HG03196 (cell line): ENCODE results near the gene KIAA1586.
A peak's percentile ranks its signal among the peaks of the same experiment; 100 is the strongest.
"Not testable (repeated sequence)": the region's sequence is repeated elsewhere in the genome, so short reads cannot be mapped to it uniquely, and the experiment has no call there.

ENCODE experiments used
- ATAC-seq: cut with Tn5 transposase; IDR thresholded peaks from one replicate; pipeline ENCODE4 v1.9.1; 2021; ENCODE audit not compliant: unreplicated experiment

KIAA1586 gene

GRCh38 chr6:57044568-57044967 is 1.9 kb upstream of the KIAA1586 start:
- no peak for ATAC-seq

DNA sequence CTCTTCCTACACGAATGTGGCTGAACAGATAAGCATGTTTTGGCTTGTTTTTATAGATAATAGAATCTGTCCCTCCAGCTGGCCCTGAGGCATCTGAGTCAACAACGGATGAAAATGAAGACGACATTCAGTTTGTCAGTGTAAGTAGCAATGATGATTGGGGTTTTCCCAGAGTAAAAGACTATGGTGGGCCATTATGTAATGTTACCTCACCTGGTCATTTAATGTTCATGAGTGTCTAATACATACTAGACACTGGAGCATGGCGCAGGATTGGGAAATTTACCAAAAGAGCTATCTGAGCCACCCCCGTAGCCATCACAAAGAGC is 728 bp downstream of the KIAA1586 start:
- peak; percentile 29 for ATAC-seq

DNA sequence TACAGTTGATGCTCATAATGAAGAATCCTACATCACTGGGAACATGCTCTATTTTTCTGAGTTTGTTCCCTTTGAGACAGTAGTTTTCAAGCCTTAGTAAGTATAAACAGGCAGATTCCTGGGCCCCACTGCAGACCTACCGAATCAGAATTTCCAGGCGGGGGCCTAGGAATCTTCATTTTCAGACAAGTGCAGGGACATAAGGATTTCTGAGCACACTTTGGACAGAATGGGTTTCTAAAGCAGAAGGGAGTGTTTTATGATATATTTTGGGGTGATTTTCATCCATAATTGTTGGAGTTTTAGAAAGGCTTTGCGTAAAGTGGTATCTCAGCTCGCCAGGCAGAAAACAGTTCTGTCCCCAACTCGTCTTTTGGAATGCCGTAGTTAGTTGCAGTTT is 1.4 kb downstream of the KIAA1586 start:
- not testable (repeated sequence) for ATAC-seq

GRCh38 chr6:57048577-57048976 is 2.1 kb downstream of the KIAA1586 start:
- no peak for ATAC-seq

DNA sequence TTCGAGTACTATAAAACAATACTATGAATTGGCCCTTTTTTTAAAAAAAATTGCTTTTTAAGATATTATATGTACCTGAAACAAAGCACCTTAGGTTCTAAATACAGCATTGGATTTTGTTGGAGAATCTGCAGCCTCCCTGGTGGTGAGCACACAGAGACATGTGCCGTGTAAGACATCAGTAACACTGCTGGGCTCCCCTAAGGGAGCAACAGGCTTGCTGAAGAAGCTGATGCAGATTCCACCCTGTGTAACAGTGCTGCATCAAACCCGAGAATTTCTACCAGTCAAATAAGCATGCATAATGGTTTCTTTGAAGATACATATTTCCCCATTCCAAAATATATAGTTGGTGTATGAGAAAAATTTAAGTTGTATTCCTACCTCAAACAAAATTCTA is 17.4 kb downstream of the KIAA1586 start:
- ATAC-seq, result no peak

GRCh38 chr6:57064809-57065208 is 18.3 kb downstream of the KIAA1586 start:
- no peak for ATAC-seq

DNA sequence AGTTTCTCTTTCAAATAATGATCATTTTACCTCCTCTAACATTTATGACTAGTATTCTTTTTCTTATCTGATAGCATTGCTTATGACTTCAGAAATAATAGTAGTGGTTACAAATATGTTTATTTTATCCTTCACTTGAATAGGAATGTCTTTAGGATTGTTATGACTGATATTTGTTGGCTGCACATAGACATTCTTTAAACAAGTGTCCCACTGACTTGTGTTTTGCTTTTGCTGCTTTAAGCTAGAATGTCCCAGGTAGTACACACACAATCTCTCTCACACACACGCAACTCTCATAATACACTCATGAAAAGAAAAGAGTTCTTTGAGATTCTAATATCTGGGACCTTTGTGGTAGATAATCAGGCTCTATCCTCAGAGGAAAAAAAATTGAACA is 21.6 kb downstream of the KIAA1586 start:
- no peak for ATAC-seq

- ATAC-seq, result no peak
These were observed 22.7 kb downstream of the KIAA1586 start for GRCh38 chr6:57069228-57069627.

DNA sequence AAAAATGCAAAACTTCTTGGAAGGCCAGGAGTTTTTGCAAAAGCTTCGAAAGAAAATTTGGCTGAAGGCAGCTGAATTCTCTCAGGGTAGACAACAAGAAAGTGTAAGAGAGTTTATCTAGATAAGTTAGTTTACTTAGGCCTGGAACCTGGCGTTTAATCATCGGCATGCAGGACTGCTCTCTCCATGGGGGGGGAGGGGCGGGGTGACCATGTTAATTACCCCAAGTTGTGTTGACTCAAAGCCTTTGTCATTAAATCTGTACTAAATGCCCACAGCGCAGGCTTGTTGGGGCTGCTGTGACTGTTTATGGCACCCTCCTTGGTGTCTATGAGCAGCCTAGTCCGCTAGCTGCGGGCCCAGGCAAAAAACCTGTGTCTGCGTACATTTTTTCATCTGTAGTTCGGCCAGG is 23.4 kb downstream of the KIAA1586 start:
- no peak for ATAC-seq

GRCh38 chr6:57072108-57072507 is 25.6 kb downstream of the KIAA1586 start:
- ATAC-seq, result no peak

GRCh38 chr6:57074383-57074782 is 27.9 kb downstream of the KIAA1586 start:
- ATAC-seq, result no peak

DNA sequence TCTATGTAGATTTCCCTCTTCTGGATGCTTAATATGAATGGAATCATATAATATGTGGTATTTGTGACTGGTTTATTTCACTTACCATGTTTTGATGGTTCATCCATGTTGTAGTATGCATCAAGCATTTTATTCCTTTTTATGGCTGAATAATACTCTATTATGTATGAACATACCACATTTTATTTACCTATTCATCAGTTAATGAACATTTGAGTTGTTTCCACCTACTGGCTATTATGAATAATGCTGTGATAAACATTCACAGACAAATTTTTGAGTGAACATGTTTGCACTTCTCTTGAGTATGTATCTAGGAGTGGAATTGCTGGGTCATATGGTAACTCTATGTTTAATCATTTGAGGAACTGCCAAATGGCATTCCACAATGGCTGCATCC is 28.6 kb downstream of the KIAA1586 start:
- no peak for ATAC-seq

DNA sequence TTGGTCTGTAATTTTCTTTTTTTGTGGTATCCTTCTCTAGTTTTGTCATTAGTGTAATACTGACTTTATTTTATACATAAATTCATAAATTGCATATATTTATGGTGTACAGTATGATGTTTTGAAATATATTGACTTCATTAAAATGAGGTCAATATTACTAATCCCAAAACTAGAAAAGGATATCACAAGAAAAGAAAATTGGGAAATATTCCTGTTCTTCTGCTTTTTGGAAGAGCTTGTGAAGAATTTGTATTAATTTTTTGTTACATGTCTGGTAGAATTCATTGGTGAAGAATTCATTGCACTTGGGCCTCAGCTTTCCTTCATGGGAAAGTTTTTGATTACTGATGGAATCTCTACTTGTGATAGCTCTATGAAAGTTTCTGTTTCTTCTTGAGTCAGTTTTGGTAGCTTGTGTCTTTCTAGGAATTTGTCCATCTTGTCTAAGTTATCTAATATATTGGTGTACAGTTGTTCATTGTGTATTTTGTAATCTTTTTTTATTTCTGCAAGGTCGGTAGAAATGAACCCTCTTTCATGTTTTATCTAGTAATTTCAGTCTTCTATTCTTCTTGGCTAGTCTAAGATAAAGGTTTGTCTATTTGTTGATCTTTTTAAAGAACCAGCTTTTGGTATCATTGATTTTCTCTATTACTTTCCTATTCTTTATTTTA is 32.2 kb downstream of the KIAA1586 start:
- no peak for ATAC-seq

DNA sequence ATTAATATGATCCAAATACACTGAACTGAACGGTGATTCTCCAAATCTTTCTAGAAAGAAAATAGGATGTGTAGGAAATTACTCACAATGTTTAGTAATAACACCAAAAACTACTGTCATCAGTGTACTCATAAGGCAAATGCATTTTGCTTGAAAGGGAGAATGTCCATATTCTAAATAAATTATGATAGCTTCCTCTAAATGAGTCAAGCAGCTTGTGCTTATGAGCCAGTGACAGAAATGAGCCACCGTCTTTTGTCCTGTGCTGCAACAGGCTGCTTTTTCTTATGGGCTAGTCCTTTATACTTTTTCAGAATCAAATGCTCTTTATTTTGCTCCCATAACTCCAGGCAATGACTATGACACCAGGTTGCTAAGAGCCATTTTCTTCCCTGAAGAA is 39.0 kb downstream of the KIAA1586 start:
- ATAC-seq, result no peak

DNA sequence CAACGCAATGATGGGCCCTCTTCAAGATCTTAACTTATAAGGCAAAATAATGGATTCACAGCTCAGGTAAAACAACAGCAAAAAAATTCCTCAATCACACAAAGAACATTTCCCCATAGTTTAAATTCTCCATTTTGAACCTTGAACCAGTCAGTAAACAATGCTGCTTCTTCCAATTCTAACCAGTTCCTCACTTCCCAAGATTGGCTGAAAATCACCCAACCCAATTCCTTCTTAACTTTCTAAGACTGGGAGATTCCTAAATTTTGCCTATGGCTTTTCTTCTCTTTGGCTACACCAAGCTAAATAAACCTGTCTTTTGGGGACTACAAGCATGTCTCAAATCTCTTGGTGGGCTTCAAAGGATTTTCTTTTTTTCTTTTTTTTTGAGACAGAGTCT is 40.4 kb downstream of the KIAA1586 start:
- no peak for ATAC-seq

DNA sequence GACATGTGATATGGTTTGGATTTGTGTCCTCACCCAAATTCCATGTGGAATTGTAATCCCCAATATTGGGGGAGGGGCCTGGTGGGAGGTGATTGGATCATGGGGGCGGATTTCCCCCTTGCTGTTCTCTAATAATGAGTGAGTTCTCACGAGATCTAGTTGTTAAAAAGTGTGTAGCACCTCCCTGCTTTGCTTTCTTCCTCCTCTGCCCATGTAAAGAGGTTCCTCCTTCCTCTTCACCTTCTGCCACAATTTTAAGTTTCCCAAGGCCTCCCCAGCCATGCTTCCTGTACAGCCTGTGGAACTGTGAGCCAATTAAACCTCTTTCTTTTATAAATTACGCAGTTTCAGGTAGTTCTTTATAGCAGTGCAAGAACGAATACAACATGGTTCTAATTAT is 41.4 kb downstream of the KIAA1586 start:
- ATAC-seq, result no peak

DNA sequence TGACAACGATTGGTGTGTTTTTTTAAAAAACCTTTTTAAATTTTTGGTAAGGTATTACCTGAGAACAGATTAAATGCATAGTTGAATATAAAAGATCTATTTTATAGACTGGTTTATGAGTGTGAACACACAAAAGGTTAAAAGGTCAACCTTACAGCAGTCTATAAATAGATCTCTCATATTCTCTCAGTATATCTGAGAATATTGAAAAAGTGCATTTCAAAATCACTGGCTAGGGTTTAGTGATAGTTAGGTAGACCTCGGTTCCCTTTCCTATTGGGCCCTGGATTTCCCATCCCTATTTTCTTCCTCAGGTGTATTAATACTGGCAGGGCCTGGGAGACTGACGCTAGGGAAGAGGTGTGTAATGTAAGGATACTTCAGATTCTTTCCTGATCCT is 42.8 kb downstream of the KIAA1586 start:
- no peak for ATAC-seq

DNA sequence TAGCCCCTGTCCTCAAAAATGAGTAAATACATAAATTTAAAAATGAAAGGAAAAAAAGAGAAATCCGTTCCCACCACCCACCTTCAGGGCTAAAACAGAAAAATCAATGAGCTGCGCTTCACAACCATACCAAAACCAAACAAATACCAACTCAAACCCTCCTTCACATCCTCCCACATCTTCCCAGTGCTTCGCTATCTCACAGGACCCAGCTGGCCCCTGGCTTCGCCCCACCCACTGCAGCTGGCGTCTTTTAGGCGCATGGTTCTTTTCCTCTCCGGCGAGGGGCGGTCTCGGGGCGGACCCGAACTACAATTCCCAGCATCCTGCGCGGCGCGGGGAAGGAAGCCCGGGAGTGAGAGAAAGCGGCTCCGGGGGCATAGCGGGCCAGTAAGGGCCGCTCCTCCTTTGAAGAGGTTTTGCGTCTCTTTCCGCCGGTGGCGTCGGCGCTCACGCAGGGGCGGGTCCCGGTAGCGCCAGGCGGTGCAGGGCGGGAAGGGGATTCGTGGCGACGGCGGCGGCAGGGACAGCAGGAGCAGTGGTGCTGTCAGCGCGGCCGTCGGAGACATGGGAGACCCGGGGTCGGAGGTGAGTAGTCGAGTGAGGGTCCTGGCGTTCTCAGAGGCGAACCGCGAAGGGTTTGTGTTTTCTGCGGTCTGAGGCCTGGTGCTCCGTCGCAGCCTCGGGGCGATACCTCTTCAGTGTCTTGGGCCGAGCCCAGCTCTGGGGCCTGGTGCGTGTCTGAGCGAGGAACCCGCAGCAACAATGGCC is 43.4 kb downstream of the KIAA1586 start, which contains the start of gene ZNF451:
TSS of gene ZNF451 (plus strand) at position 502 of the 771 bp plus-strand sequence. CDS start at position 568, 66 bp downstream.
- ATAC-seq, result peak; percentile 95

- ATAC-seq, result peak; percentile 3
These were observed 44.1 kb downstream of the KIAA1586 start for GRCh38 chr6:57090458-57091067.

DNA sequence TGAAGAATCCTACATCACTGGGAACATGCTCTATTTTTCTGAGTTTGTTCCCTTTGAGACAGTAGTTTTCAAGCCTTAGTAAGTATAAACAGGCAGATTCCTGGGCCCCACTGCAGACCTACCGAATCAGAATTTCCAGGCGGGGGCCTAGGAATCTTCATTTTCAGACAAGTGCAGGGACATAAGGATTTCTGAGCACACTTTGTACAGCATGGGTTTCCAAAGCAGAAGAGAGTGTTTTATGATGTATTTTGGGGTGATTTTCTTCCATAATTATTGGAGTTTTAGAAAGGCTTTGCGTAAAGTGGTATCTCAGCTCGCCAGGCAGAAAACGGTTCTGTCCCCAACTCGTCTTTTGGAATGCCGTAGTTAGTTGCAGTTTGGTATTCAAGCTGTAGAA is 44.9 kb downstream of the KIAA1586 start:
- not testable (repeated sequence) for ATAC-seq

- no peak for ATAC-seq
These were observed 48.2 kb downstream of the KIAA1586 start for GRCh38 chr6:57094689-57095088.

DNA sequence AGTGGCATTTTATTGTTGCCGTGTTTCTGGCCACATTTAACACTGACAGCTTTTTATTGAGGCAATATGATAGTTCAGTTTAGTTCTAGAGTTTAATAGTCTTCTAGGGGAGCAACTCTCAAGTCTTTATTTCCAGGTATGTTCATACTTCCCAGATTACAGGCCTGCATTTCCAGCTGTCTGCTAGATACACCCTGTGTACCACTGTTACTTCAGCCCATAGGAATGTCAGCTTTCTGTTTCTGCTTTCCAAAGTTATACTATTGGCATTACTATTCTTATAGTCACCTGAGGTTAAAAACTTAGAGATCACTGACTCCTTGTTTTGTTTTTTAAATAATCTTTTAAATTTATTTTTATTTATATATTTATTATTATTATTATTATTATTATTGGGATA is 51.1 kb downstream of the KIAA1586 start:
- ATAC-seq, result no peak
